ENCODE data around the gene ZPBP. TPM values are rescaled to one million over a fixed set of nuclear protein-coding genes. Genes with fewer than 3 reads are reported as not detected.
A peak's percentile ranks its signal among the peaks of the same experiment; 100 is the strongest.

Gene ZPBP
- total RNA-seq, 4 donors from 2014 or later: not detected

DNA sequence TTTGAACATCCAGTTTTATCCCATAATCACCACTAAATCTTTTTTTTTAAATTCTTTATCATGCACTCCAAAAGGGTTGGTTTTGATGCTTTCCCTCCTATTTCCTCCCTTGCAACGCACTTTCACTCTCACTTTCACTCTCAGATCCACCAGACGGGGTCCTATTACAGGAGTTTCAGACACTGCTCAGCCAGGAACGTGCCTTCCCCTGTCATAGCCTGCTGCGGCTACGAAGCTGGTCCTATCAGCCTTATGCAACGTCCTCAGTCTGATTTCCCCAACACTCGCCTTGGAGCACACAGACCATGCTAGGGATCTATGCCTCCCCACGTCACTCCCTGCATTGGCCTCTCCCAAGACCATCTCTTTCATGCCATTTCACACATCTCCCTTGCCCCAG is 23.4 kb downstream of the ZPBP start:
- Histone ChIP-seq H3K4me3 (peak overlapping the region; percentile 13 to 55 (median 50)), H3K27me3 (no peaks in the 10 kb centered on the region), H3K36me3 (no peaks in the 10 kb centered on the region), H3K27ac (peak overlapping the region in 3 of 4 donors; percentile 73 to 79 (median 75)), H3K4me1 (peaks cover 0 to 21% (median 9%) of the 10 kb centered on the region in 4 donors), H3K9me3 (peaks cover 0 to 39% (median 4%) of the 10 kb centered on the region in 4 donors)
- 27% methylated on average over 8 of the region's 8 CpGs for WGBS, 2 donors
- DNase-seq (ENCODE audit: low spot score in 2 of 2): peak in 1 of 2 donors; percentile 23
- no peak for TF ChIP-seq EP300 (IDR thresholded peaks at IDR 0.05)
- TF ChIP-seq, protein P1, sequence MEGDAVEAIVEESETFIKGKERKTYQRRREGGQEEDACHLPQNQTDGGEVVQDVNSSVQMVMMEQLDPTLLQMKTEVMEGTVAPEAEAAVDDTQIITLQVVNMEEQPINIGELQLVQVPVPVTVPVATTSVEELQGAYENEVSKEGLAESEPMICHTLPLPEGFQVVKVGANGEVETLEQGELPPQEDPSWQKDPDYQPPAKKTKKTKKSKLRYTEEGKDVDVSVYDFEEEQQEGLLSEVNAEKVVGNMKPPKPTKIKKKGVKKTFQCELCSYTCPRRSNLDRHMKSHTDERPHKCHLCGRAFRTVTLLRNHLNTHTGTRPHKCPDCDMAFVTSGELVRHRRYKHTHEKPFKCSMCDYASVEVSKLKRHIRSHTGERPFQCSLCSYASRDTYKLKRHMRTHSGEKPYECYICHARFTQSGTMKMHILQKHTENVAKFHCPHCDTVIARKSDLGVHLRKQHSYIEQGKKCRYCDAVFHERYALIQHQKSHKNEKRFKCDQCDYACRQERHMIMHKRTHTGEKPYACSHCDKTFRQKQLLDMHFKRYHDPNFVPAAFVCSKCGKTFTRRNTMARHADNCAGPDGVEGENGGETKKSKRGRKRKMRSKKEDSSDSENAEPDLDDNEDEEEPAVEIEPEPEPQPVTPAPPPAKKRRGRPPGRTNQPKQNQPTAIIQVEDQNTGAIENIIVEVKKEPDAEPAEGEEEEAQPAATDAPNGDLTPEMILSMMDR (IDR thresholded peaks at IDR 0.05): no peak
- no peak for TF ChIP-seq POLR2A (IDR thresholded peaks at IDR 0.05)

DNA sequence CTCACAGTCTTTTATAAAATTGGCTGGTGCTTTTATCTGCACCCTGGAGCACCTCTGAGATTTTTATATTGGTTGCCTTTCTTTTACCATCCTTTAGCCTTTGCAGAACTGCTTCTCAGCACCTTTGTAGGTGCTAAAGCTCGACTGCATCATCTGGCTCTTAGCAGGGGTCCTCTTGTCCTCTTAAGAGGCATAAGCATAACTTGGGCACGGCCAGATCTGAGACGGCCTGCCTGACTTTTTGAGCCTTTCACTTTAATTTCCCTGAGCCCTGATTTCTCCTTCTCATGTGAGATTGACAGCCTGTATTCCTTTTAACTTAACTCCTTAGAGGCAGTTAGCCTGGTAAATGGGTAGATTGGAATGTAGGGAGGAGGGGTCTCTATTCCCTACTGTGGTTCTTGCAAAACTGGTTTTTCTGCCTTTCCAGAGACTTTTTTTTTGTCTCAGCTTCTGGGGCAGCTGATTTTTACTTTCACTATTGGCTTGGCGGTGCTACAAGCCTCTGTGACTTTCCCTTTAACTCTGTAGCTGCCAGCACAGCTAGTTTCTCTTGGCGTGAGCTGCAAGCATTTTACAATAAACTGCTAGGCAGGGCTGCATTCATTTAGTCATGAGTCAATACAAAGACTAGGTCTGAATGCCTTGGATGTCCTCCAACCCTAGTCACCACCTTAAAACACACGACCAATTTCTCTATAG is 24.0 kb downstream of the ZPBP start:
- peaks cover 0 to 21% (median 9%) of the 10 kb centered on the region in 4 donors for H3K4me1 ChIP-seq
- peaks cover 0 to 36% (median 4%) of the 10 kb centered on the region in 4 donors for H3K9me3 ChIP-seq
- H3K36me3 ChIP-seq: no peaks in the 10 kb centered on the region
- WGBS, 2 donors: 0 to 1% methylated on average over 6 of the region's 6 CpGs
- H3K27me3 ChIP-seq: no peaks in the 10 kb centered on the region
- H3K4me3 ChIP-seq: peak overlapping the region; percentile 13 to 55 (median 50)
- no peak for DNase-seq (ENCODE audit: low spot score in 2 of 2)
- peak overlapping the region; percentile 57 to 79 (median 74) for H3K27ac ChIP-seq
- TF ChIP-seq, protein P1 (IDR thresholded peaks at IDR 0.05): no peak
- TF ChIP-seq POLR2A (IDR thresholded peaks at IDR 0.05): no peak
- TF ChIP-seq EP300 (IDR thresholded peaks at IDR 0.05): no peak

DNA sequence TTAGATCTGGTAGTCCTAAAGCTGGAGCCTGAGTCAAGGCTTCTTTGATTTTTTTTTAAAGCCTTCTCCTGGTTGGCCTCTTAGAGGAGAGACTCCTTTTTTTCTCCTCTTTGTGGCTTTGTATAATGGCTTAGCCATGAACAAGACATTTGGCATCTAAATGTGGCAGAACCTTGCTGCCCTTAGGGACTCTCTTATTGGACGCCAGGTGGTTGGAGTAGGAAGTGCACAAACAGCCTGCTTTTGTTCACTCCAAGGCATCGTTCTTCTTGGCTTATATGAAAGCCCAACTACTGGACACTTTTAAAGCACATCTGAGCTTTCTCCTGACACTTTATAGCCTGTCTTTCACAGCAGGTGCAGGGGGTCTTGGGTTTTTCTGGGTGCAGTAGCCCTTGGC is 25.0 kb downstream of the ZPBP start:
- Histone ChIP-seq H3K9me3 (peaks cover 0 to 27% (median 1%) of the 10 kb centered on the region in 4 donors), H3K4me1 (peaks cover 0 to 21% (median 9%) of the 10 kb centered on the region in 4 donors), H3K4me3 (peak overlapping the region in 3 of 4 donors; percentile 49 to 55 (median 51)), H3K27me3 (no peaks in the 10 kb centered on the region), H3K36me3 (no peaks in the 10 kb centered on the region), H3K27ac (peak overlapping the region in 1 of 4 donors; percentile 79)
- no peak for TF ChIP-seq POLR2A (IDR thresholded peaks at IDR 0.05)
- TF ChIP-seq, protein P1 (IDR thresholded peaks at IDR 0.05): peak in 4 of 5 experiments; percentile 14 to 39 (median 24)
- 7 to 21% methylated on average over 2 of the region's 2 CpGs for WGBS, 2 donors
- DNase-seq (ENCODE audit: low spot score in 2 of 2): no peak

DNA sequence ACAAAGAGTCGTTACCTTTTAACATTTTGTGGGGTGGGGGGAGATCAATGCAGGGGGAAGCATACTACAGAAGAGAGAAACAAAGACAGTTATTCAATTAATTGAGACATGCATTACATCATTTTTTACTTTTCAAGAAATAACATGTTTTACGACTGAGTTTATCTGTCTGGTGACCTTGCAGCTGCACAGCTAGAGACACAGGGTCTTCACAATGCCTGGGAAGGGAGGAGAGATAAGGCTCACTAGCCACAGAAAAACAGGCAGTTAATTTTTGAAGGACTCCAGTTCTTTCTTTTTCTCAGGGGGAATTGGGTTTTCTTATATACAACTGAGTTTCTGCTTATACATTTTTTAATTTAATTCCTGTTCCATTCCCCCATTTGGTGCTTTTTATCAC is 30.1 kb downstream of the ZPBP start:
- H3K36me3 ChIP-seq: no peaks in the 10 kb centered on the region
- H3K4me1 ChIP-seq: peaks cover 0 to 6% (median under 1%) of the 10 kb centered on the region in 4 donors
- no peak for DNase-seq (ENCODE audit: low spot score in 2 of 2)
- 59 to 64% methylated on average over 2 of the region's 2 CpGs for WGBS, 2 donors
- TF ChIP-seq POLR2A (IDR thresholded peaks at IDR 0.05) (no peak), EP300 (IDR thresholded peaks at IDR 0.05) (no peak)
- TF ChIP-seq, protein P1 (IDR thresholded peaks at IDR 0.05): no peak
- no peaks in the 10 kb centered on the region for H3K27me3 ChIP-seq
- no peak overlapping the region for H3K4me3 ChIP-seq
- peaks cover 0 to 3% (median 0%) of the 10 kb centered on the region in 4 donors for H3K9me3 ChIP-seq
- H3K27ac ChIP-seq: no peak overlapping the region

DNA sequence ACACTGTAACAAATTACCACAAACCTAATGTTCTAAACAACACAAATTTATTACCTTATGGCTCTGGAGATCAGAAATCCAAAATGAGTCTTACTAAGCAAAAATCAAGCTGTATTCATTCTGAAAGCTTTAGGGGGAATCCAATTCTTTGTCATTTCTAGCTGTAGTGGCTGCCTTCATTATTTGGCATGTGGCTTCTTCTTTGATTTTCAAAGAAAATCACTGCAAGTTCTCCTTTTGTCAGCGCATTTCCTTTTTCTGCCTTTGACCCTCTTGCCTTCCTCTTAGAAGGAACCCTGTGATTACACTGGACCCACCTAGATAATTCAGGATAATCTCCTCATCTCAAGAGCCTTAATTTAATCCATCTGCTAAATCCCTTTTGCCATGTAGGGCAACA is 36.9 kb downstream of the ZPBP start:
- 62 to 71% methylated on average over 1 of the region's 1 CpG for WGBS, 2 donors
- Histone ChIP-seq H3K36me3 (no peaks in the 10 kb centered on the region), H3K27me3 (no peaks in the 10 kb centered on the region), H3K4me3 (no peak overlapping the region), H3K27ac (no peak overlapping the region), H3K4me1 (no peaks in the 10 kb centered on the region), H3K9me3 (no peaks in the 10 kb centered on the region)
- TF ChIP-seq POLR2A (IDR thresholded peaks at IDR 0.05) (no peak), EP300 (IDR thresholded peaks at IDR 0.05) (no peak)
- TF ChIP-seq, protein P1 (IDR thresholded peaks at IDR 0.05): no peak
- no peak for DNase-seq (ENCODE audit: low spot score in 2 of 2)
